K562 (cell line): ENCODE measurements around the gene ZC3H10. TPM values are rescaled to one million over a fixed set of nuclear protein-coding genes. Genes with fewer than 3 reads are reported as not detected.

Source experiments
- ATF6 ChIP-seq: sonication (generic); formaldehyde crosslinking; IDR thresholded peaks from 2 replicates; pipeline ENCODE4 v1.4.0; 2020; ENCODE audit warnings: mild to moderate bottlenecking, missing genetic modification reagents
- CHAMP1 ChIP-seq: fragments of 450-650 bp; IDR thresholded peaks from 2 replicates; pipeline ENCODE4 v1.6.1; 2016; ENCODE audit warnings: mild to moderate bottlenecking
- CSDE1 ChIP-seq, 2 experiments: fragments of 450-650 bp; IDR thresholded peaks; 2 replicates each; pipeline ENCODE4 v1.6.1; 2016; ENCODE audit warnings: mild to moderate bottlenecking in 1 of 2
- EP400 ChIP-seq: fragments of 450-650 bp; IDR thresholded peaks from 2 replicates; pipeline ENCODE4 v1.6.1; 2017; ENCODE audit warnings: antibody characterized with exemption, mild to moderate bottlenecking, moderate library complexity
- ETV6 ChIP-seq, 3 experiments: fragments of 150-350 bp in 1 of 3; sonication (generic) in 1 of 3; formaldehyde crosslinking in 1 of 3; IDR thresholded peaks; 2 replicates each; pipeline versions ENCODE4 v1.6.1 to v1.8.0; 2014 to 2022; ENCODE audit warnings: borderline replicate concordance in 2 of 3, low read depth in 2 of 3, antibody characterized with exemption in 1 of 3, low read length in 1 of 3, mild to moderate bottlenecking in 1 of 3, missing genetic modification reagents in 1 of 3
- HMGN3 ChIP-seq: IDR thresholded peaks from 2 replicates; pipeline ENCODE4 v1.6.1; 2011; ENCODE audit warnings: borderline replicate concordance, low read depth, mild to moderate bottlenecking, mixed read lengths, low read length; ENCODE audit not compliant: insufficient read length; ENCODE audit errors: extremely low read depth
- MLLT1 ChIP-seq, 2 experiments: fragments of 450-650 bp; IDR thresholded peaks; 2 replicates each; pipeline ENCODE4 v1.6.1; 2016
- NR4A1 ChIP-seq, 2 experiments: fragments of 250-450 bp in 1 of 2; fragments of 450-650 bp in 1 of 2; sonication (Bioruptor Pico) in 1 of 2; IDR thresholded peaks; 2 replicates each; pipeline versions ENCODE4 v1.4.0 to v1.6.1; 2016 to 2020; ENCODE audit warnings: mild to moderate bottlenecking in 2 of 2, missing compliant biosample characterization in 1 of 2, missing genetic modification characterization in 1 of 2, moderate library complexity in 1 of 2
- POLR2A ChIP-seq: fragments of 450-650 bp; conservative IDR thresholded peaks from 2 replicates; pipeline ENCODE4 v1.6.1; 2016
- TAF1 ChIP-seq: IDR thresholded peaks from 2 replicates; pipeline ENCODE4 v1.6.1; 2011; ENCODE audit warnings: mild to moderate bottlenecking, low read length, moderate library complexity; ENCODE audit not compliant: insufficient read depth, control insufficient read depth, severe bottlenecking; ENCODE audit errors: extremely low read depth
- TBP ChIP-seq: optimal IDR thresholded peaks from 2 replicates; pipeline ENCODE3; 2011; ENCODE audit warnings: low read depth, low read length, improper control_type of control experiment
- ZC3H8 ChIP-seq: fragments of 450-650 bp; IDR thresholded peaks from 2 replicates; pipeline ENCODE4 v1.6.1; 2017
- ZNF121 ChIP-seq: sonication (generic); formaldehyde crosslinking; conservative IDR thresholded peaks from 2 replicates; pipeline ENCODE4 v1.8.0; 2022; ENCODE audit warnings: missing genetic modification reagents
- ZNF239 ChIP-seq: fragments of 250-450 bp; sonication (Bioruptor Pico); IDR thresholded peaks from 2 replicates; pipeline ENCODE4 v1.4.0; 2020; ENCODE audit warnings: mild to moderate bottlenecking
- ZNF696 ChIP-seq: fragments of 250-450 bp; sonication (Bioruptor Pico); conservative IDR thresholded peaks from 2 replicates; pipeline ENCODE4 v1.4.0; 2020; ENCODE audit warnings: mild to moderate bottlenecking, moderate library complexity
- ZNF785 ChIP-seq: fragments of 250-450 bp; sonication (Bioruptor Pico); IDR thresholded peaks from 2 replicates; pipeline ENCODE4 v1.4.0; 2020; ENCODE audit warnings: mild to moderate bottlenecking
- polyA plus RNA-seq, 8 experiments: library from polyadenylated mRNA; depleted of rRNA in 4 of 8; stranded (reverse) in 5 of 8; unstranded in 3 of 8; fragments of >200 nt; fragmentation: Nextera tagmentation in 2 of 8; fragmentation: Illumina TruSeq in 1 of 8; extraction: Ambion mirVana in 2 of 8; extraction: Trizol in 1 of 8; gene quantifications; 2 replicates each; pipeline versions ENCODE4 v1.2.1 to v1.2.3, GENCODE V29; 2011 to 2014; ENCODE audit warnings: inconsistent platforms in 1 of 8, missing spikeins in 1 of 8
- total RNA-seq, 7 experiments: library from RNA; depleted of rRNA in 6 of 7; stranded (reverse); fragments of >200 nt in 6 of 7; fragmentation: Illumina TruSeq in 2 of 7; extraction: Trizol in 2 of 7; gene quantifications; 2 replicates each; pipeline versions ENCODE4 v1.2.1 to v1.2.3, GENCODE V29; 2011 to 2021; ENCODE audit warnings: low replicate concordance in 1 of 7
- TF ChIP-seq, protein P1 (sequence below): sonication (generic); formaldehyde crosslinking; IDR thresholded peaks from 2 replicates; pipeline ENCODE4 v1.9.0; 2022; ENCODE audit warnings: mild to moderate bottlenecking, missing genetic modification reagents

ZC3H10 gene
- total and polyA plus RNA-seq, 9 of the 15 experiments (the other 6 are each of a cell fraction or from before 2014, with no cell fraction given), result 0.31 to 4.1 (median 1.6) TPM

DNA sequence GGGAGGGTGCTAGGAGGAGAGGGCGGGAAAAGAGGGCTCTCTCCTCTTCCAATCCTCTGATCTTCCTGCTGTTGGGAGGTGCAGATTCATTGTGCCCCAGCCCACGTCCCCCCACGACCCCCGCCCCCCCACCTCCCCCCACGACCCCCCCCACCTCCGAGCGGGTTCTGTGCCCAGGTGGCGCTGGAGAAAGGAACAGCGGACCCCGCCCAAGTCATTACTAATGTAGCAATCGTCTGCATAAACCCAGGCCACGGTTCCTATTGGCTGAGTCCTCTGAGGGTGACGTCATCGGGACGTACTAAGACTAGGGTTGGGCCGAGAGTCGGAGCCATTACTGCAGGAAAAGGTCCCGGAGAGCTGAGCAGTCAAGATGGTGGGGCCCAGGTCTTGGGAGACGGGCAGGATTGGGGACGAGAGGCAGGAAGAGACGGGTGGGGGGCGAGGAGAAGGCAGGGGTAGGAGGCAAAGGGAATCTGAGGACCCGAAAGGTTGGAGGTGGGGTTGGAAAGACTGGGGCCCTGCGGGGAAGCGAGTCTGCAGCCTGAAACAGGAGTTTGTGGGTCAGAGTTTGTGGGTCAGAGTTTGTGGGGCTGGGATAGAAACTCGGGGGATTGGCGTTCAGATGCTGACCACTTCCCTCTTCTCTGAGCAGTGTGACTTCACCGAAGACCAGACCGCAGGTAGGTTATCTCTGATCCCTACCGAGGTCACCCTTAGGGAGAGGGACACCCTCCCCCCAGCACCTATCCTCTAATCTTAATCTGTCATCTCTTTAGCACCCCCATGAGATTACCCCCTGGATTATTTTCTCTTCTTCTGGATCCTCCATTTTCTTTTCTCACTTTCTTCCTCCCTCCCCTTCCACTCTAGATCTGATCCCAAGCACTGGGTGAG lies 40.2 kb downstream of the ZC3H10 start, which contains the start of gene MYL6 (continued):
- no peak for TF ChIP-seq TBP
- TF ChIP-seq ETV6 (IDR thresholded peaks at IDR 0.05; ENCODE audit: borderline replicate concordance in 1 of 2, low read depth in 2 of 2, low read length in 1 of 2), result no peak
- TF ChIP-seq ETV6 (CRISPR knock-in tag; IDR thresholded peaks at IDR 0.05; ENCODE audit: borderline replicate concordance), result 0 out of 2 replicates have a peak, but pooled peaks have one; percentile 63
- peak; percentile 96 for TF ChIP-seq TAF1
- TF ChIP-seq ZNF239 (CRISPR knock-in tag), result peak; percentile 12; the same call in 1 of the 2 replicates
- TF ChIP-seq ZNF785 (CRISPR knock-in tag), result no peak
- TF ChIP-seq MLLT1 (IDR thresholded peaks at IDR 0.05), result peak; percentile 94 to 95
- TF ChIP-seq EP400, result peak; percentile 91
- TF ChIP-seq ATF6 (CRISPR knock-in tag), result no peak
- no peak for TF ChIP-seq CSDE1 (IDR thresholded peaks at IDR 0.05)
- 0 out of 2 replicates have a peak, but pooled peaks have one; percentile 30 for TF ChIP-seq ZC3H8
- no peak for TF ChIP-seq ZNF696 (CRISPR knock-in tag)
- TF ChIP-seq CHAMP1, result no peak
- TF ChIP-seq NR4A1 (CRISPR knock-in tag; IDR thresholded peaks at IDR 0.05), result no peak
- TF ChIP-seq NR4A1 (tag; IDR thresholded peaks at IDR 0.05), result peak; percentile 55; the same call in 1 of the 2 replicates
- no peak for TF ChIP-seq ZNF121 (CRISPR knock-in tag)
- peak; percentile 99 for TF ChIP-seq POLR2A
- no peak for TF ChIP-seq HMGN3
- TF ChIP-seq, protein P1, sequence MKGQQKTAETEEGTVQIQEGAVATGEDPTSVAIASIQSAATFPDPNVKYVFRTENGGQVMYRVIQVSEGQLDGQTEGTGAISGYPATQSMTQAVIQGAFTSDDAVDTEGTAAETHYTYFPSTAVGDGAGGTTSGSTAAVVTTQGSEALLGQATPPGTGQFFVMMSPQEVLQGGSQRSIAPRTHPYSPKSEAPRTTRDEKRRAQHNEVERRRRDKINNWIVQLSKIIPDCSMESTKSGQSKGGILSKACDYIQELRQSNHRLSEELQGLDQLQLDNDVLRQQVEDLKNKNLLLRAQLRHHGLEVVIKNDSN (CRISPR knock-in tag), result 0 out of 2 replicates have a peak, but pooled peaks have one; percentile 46
